GM19239 (cell line): Measurements from ENCODE around the gene GRID1.
A peak's percentile ranks its signal among the peaks of the same experiment; 100 is the strongest.
"Not testable (repeated sequence)": the region's sequence is repeated elsewhere in the genome, so short reads cannot be mapped to it uniquely, and the experiment has no call there.

Experiments
- DNase-seq: peaks from one replicate; pipeline ENCODE4 v3.0.0; 2011; ENCODE audit warnings: low spot score; ENCODE audit not compliant: insufficient read length
- FAIRE-seq: peaks from 2 replicates; lab custom pipeline; 2011; peaks lifted over from hg19 to GRCh38; lab: Jason Lieb, UNC

Gene GRID1

DNA sequence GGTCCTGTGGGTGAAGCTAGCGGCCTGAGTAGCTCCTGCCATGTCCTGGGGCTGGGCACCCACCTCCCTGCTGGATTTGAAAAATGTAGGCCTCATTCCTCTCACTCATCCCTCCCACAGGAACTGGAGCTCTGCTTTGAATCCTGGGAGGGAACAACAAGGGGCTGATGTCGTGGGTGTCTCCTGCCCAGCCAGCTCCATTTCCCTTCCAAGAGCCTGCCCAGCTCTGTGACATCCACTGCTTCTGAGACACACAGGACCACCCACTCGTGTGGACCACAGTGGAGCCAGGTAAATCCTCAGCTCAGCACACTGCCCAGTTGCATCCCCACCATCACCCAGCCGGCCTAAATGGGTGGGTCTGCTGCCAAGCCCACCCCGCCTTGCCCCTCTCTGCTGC lies 579.2 kb downstream of the GRID1 start:
- no peak for FAIRE-seq
- DNase-seq = no peak

DNA sequence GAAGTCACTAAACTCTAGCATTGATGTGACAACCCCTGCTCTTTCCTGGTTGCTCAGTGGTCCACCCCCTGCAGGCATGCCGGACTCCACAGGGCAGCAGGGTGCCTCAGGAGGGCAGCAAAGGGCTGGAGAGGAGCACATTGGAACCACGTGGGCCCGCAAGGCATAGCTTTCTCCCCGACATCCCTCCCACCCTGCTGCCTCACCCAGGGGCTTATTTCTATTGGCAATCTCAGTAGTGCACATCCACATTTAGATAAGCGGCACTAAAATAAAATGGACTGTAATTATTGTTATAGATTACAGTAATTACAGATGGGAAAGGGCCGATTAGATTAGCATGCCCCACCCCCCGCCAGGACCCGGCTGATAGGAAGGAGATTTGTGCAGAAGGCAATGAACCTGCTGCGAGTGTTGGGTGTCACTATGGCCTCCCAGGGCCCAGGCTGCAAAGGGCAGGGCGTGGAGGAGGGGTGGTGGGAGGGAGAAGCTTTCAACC lies 580.1 kb downstream of the GRID1 start:
- FAIRE-seq (no peak), DNase-seq (no peak)

DNA sequence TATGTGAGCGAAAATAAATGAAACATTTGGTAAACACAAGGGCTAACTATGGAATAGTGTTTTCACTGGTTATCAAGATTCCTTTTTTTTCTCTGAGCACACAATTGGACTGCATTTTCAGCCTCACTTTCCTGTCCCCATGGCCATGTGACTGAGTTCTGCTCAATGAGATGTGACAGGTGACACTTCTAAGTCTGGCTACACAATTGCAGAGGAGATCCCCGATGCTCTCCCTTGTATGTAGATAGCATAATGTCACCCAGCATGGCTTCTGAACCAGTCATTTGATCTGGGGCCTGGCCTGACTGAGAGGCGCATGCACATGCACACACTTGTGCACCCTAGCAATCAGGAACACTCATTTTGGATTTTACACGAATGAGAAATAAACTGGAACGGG lies 581.8 kb downstream of the GRID1 start:
- no peak for FAIRE-seq

DNA sequence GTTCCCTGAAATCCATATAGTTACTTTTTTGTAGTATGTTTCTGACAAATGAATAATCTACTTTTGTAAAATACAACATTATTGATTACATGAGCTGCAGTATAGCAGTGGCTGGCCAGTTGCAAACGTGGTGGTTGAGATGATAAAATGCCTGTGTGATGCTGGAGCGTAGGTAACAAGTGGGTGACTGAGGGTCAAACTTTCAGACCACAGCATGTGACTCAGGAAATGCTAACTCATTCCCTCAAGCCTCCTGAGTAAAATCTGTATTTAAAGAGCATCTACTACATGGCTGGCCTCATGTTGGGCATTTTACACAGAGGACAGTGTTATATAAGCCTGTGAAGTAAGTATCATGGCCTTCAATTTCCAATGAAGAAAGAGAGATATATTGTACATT lies 585.2 kb downstream of the GRID1 start:
- FAIRE-seq (no peak), DNase-seq (no peak)

More for the DNA sequence above, 581.8 kb downstream of the GRID1 start:
- DNase-seq = no peak

DNA sequence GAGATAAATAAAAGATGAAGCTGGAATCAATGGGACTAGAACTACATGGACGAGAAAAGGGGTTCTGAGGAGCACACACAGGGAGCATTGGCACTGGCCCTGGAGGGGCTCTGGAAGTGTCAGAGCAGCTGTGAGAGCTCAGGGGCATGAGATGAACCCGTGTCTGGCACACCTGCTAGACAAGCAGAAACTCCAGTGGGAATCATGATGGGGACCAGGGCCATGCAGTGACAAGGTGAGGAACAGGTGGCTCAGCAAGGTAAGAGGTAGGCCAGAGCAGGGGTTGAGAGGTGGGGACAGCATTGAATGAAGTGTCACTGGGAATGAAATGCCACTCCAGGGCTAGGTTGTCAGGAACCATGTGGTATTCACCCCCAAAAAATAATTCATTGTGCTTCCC lies 588.5 kb downstream of the GRID1 start:
- FAIRE-seq = no peak
- no peak for DNase-seq

DNA sequence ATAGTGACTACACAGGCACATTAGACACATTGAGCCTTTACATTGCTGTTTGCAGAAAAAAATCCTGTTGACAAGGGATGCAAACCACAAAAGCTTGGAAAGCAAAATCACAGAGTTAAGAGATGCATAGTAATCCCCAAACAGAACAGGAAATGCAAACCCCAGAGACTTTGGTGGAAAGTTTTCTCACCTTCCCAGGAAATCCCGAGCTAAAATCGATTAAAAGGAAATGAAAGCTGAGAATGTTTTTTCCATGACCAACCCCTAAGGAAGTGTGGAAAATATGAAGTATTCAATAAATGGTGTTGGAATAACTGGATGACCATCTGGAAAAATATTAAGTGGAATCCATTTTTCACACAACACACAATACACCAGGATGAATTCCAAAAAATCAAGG lies 598.7 kb downstream of the GRID1 start:
- no peak for DNase-seq
- no peak for FAIRE-seq

DNA sequence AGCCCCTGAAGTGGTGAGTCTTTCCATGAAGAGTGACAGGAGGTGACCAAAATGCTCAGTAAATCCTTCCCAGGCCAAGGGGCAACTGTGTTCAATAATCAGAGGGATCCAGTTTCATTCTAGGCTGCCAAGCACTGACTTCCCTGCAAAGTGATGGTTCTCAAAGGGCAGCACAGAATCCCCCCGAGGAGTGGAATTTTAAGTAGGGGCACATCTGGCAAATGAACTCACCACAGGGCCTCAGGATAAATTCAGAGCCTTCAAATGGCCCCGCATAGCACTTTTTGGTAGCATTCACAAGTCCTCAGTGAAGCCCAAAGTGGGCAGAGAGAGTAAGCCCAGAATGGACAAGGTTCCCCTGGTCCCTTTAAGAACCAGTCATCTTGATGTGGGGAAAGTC lies 602.5 kb downstream of the GRID1 start:
- DNase-seq = no peak
- FAIRE-seq = no peak

DNA sequence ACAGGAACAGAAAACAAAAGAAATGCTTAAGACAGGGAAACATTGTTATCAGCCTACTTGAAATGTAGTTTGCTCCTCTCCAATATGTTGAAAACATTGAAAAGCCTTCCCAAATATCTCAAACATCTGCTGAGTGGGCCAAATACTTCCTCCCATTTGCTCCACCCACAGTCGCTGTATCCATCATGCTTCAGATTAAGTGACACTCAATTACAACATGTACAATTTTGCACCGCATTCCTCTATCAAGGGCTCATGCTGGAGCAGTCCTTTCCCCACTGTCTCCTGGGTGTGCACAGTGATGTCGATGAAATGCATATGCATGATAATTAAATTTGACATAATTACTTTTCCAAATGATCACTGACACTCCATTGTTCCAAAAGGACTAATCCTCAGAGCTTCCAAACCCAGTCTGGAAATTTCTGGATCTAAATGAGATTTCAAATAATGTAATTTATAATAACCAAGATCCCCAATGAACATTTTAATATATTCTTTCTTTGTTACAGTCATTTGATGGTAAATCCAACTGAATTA lies 604.6 kb downstream of the GRID1 start:
- FAIRE-seq (no peak), DNase-seq (no peak)

DNA sequence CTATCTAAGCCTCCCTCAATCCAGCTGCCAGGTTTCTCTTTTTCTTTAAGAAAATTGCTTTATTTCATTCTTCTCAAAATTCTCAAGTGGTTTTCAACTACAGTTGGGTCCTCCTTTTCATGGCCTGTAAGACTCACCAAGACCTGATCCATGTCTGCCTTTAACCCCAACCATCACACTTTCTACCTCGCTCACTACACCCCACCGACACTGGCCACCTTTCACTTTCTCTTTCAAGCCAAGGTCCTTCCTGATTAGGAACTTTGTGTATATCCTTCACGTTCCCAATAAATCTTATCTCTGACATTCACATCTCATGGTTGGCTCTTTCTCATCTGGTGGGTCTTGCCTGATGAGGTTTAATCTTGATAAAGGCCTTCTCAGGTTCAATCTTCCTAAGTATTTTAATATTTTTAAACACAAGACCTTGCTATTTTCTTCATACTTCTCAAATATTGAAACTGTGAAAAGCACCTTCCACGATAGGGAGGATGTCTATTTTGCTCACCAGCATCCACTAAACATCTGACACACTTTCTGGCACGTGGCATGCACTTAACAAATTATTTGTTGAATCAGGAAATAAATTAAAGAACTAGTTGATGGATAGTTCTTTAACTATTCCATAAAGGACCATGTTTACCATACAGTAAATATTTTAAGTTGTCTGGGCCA lies 624.8 kb downstream of the GRID1 start:
- FAIRE-seq = peak; percentile 93
- DNase-seq = peak; percentile 28

DNA sequence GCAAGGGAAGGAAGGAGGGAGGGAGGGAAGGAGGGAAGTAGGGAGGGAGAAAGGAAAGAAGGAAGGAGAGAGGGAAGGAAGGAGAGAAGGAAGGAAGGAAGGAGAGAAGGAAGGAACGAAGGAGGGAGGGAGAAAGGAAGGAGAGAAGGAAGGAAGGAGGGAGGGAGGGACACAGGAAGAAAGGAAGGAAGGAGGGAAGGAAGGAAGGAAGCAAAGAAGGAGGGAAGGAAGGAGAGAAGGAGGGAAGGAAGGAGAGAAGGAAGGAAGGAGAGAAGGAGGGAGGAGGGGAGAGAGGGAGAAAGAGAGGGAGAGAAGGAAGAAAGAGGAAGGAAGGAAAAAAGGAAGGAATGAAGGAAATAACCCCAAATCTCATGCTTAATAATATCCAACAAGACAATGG lies 630.6 kb downstream of the GRID1 start:
- DNase-seq = no peak
- no peak for FAIRE-seq

DNA sequence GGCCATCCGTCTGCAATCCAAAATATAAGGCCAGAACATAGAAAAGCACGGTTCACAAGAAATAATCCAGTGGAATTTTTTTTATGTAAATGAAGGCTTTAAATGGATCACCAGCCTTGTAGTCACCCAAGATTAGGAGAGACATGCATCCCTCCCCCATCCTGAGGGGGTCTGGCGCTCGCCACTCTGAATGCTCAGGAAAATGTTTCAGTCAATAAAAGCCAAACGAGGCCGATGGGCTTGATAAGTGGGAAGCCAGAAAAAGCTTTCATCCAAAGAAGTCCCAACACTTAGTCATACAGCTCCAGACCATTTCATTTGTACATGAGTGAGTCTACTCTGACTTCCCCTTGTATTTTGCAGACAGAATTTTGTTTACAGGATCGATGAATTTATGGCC lies 631.8 kb downstream of the GRID1 start:
- no peak for DNase-seq

DNA sequence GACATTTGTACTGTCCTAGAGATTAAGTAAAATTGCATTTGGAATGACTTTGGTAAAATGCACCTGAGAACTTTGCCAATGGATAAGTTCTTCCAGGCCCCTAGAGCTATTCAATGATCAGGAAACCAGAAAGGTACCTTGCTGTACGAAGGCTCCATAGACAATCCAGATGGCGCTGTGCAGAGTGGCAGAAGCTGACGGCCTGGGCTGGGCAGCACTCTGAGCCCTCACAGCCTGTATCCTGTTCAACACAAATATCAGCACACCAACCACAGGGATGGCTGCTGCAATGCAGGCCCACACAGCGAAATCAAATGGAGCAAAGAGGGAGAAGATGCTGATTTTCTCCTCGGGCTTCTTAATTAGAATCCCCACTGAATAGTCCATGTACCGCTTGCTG lies 642.4 kb downstream of the GRID1 start:
- no peak for DNase-seq
- no peak for FAIRE-seq

More for the DNA sequence above, 631.8 kb downstream of the GRID1 start:
- no peak for FAIRE-seq

DNA sequence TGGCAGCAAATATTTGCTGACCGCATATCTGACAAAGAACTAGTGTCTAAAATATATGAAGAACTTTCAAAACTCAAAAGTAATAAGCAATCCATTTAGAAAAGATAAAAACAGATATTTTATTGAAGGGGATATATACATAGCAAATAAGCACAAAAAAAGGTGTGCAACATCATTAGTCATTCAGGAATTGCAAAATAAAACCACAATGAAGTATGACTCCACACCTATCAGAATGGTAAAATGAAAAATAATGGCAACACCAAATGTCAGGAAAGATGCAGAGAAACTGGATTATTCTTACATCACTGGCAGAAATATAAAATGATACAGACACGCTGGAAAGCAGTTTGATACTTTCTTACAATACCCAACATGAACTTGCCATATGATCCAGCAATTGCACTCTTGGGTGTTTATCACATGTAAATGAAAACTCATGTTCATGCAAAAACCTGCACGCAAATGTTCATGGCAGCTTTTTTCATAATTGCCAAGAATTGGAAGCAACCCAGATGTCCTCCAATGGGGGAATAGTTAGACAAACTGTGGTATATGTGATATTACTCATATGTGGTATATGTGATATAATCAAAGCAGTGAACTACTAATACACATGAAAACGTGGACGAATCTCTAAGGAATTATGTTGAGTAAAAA lies 645.5 kb downstream of the GRID1 start:
- FAIRE-seq = no peak
- no peak for DNase-seq

DNA sequence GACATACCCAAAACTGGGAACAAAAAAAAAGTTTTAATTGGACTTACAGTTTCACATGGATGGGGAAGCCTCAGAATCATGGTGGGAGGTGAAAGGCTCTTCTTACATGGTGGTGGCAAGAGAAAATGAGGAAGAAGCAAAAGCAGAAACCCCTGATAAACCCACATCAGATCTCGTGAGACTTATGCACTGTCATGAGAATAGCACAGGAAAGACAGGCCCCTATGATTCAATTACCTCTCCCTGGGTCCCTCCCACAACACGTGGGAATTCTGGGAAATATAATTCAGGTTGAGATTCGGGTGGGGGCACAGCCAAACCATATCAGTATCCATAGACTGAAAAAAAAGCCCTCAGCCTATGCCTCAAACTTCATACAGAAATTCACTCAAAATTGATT lies 647.2 kb downstream of the GRID1 start:
- FAIRE-seq = no peak
- no peak for DNase-seq

DNA sequence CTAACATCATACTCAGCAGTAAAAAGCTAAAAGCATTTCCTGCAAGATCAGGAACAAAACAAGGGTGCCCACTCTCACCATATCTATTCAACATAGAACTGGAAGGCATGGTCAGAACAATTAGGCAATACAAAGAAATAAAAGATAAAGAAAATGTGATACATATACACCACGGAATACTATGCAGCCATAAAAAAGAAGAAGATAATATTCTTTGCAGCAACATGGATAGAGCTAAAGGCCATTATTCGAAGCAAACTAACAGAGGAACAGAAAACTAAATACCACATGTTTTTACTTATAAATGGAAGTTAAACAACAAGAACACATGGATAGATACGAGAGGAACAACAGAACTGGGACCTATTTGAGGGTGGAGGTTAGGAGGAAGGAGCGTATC lies 652.7 kb downstream of the GRID1 start:
- no peak for FAIRE-seq
- no peak for DNase-seq

DNA sequence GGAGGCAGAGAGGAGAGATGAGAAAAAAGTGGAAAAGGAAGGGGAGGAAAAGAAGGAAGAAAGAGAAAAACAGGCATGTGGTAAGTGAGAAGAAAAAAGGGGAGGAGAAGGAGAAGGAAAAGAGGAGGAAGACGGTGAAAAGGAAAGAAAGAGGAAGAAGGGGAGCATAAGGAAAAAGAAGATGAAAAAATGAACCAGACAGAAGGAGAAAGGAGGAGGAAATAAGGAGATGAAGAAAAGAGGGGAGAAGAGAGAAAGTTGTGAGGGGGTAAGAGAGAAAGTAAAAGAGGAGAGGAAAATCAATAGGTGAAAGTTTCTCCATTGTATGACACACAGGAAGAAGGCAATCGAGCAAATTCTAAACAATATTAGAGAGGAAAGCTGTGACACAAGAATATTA lies 663.8 kb downstream of the GRID1 start:
- FAIRE-seq = no peak
- DNase-seq = no peak

DNA sequence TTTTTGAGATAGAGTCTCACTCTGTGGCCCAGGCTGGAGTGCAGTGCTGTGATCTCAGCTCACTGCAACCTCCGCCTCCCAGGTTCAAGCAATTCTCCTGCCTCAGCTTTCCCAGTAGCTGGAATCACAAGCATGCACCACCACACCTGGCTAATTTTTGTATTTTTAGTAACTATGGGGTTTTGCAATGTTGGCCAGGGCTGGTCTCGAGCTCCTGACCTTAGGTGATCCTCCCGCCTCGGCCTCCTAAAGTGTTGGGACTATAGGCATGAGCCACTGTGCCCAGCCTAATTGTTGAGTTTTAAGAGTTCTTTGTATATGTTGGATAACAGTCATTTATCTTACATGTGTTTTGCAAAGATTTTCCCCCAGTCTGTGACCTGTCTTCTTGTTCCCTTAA lies 667.5 kb downstream of the GRID1 start:
- not testable (repeated sequence) for DNase-seq, FAIRE-seq

DNA sequence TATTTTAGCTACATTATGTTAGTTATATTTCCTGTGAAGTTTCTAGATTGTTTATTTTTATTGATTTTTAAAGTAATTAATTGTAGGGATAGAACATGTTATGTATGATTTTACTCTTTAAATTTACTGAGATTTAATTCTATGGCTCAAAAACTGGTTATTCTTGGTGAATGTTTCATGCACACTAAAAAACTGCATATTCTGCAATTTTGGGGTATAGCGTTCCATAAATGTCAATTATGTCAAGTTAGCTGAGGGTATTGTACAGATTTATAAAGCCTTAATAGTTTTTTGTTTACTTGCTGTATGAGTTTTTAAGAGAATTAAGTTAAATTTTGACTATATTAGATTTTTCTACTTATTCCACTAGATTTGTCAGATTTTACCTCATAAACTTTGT lies 669.7 kb downstream of the GRID1 start:
- DNase-seq (no peak), FAIRE-seq (no peak)

DNA sequence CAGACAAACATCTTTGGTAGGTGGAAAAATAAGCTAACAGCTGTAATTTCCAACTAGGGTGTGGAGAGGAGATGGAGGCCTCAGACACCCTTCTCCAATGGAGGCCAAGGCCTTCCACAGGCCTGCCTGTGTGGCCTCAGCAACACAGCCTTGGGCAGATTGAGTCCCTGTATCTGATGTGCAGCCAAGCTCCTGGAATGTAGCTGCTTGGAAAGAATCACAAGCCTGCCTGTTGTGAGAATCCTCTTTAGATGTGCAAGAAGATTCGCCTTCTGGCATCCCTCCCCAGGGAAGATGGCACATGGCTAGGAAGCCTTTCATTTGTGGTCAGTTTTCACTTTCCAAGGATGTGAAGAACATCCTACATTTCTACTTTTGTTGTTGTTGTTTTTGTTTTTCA lies 684.0 kb downstream of the GRID1 start:
- FAIRE-seq = no peak
- DNase-seq = no peak

DNA sequence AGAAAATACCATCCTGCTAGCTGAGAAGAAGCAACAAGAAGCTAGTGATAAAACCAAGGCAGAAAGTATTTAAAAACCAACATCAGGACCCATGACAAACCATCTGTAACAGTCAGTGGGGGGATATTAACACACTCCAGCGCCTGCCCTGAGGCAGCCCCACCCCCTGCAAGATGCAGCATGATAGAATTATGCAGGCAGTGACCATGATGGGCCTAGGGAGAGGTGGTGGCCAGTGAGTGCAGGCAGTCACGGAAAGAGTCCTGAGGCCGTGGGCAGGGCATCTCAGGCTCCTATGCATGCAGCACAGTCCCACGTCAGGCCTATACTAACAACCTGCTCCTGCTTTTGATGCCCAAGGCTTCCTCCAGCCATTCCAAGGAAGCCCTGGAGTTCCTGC lies 686.9 kb downstream of the GRID1 start:
- FAIRE-seq = no peak

DNA sequence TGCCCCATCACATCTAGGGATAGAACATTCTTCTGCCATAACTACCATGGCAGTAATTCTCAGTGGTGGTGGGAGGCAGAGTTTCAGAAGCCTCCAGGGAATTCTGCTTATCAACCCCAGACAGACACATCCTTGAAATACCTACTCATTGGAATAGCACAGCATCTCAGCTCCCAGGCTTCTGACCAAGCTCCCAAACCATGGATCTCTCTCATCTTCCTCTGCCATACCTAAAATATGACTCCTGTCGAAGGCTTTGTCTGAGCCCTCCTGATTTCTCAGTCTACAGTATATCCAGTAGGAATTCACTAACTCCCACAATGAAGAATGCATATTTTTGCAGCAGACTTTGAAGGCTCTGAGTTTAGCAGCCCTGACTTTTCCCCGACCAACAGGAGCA lies 687.5 kb downstream of the GRID1 start:
- FAIRE-seq = no peak
- DNase-seq = no peak

More for the DNA sequence above, 686.9 kb downstream of the GRID1 start:
- DNase-seq = no peak

DNA sequence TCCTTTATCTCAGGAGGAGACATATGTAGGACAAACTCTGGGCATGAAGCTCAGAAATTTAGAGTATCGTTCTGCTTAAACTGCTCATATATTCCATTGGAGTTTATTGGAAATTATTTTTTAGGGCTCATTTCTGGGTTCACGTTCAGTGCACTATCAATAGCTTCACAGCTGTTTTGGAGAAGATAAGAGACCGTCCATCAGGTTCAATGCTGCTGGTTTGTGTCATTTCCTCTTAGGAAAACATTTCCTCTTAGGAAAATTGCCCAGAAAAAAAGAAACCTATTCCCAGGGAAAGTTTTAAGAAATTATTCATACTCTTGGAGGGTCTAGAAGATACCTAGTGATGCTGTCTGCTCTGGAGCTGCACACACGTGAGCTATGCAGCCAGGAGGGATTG lies 691.7 kb downstream of the GRID1 start:
- FAIRE-seq = no peak

More for the DNA sequence above, 691.7 kb downstream of the GRID1 start:
- DNase-seq = no peak
